HG03095 (cell line): ENCODE data around the gene ELP2.
"Not testable (repeated sequence)": the region's sequence is repeated elsewhere in the genome, so short reads cannot be mapped to it uniquely, and the experiment has no call there.

Experiments used
- ATAC-seq: cut with Tn5 transposase; IDR thresholded peaks from one replicate; pipeline ENCODE4 v1.9.1; 2021; ENCODE audit warnings: moderate library complexity; ENCODE audit not compliant: unreplicated experiment

The ELP2 gene

GRCh38 chr18:36187826-36188721 lies 58.4 kb downstream of the ELP2 start:
- peak; percentile 16 for ATAC-seq

GRCh38 chr18:36188916-36189315 lies 59.2 kb downstream of the ELP2 start:
- no peak for ATAC-seq

- ATAC-seq = no peak
Measured at GRCh38 chr18:36189486-36189885, 59.8 kb downstream of the ELP2 start.

- ATAC-seq = no peak
Measured at GRCh38 chr18:36191286-36191685, 61.6 kb downstream of the ELP2 start.

- no peak for ATAC-seq
Measured at GRCh38 chr18:36191711-36192110, 62.0 kb downstream of the ELP2 start.

GRCh38 chr18:36194600-36195315 lies 65.1 kb downstream of the ELP2 start:
- ATAC-seq = no peak

GRCh38 chr18:36195427-36196122 lies 65.9 kb downstream of the ELP2 start:
- no peak for ATAC-seq

- no peak for ATAC-seq
Measured at GRCh38 chr18:36196238-36196995, 66.7 kb downstream of the ELP2 start.

- ATAC-seq = no peak
Measured at GRCh38 chr18:36197511-36198166, 67.9 kb downstream of the ELP2 start.

GRCh38 chr18:36199691-36200295 lies 70.1 kb downstream of the ELP2 start:
- ATAC-seq = no peak

GRCh38 chr18:36200354-36200771 lies 70.7 kb downstream of the ELP2 start:
- ATAC-seq = no peak

- ATAC-seq = no peak
Measured at GRCh38 chr18:36201765-36202164, 72.1 kb downstream of the ELP2 start.

GRCh38 chr18:36203360-36203895 lies 73.7 kb downstream of the ELP2 start:
- no peak for ATAC-seq

GRCh38 chr18:36205166-36205565 lies 75.5 kb downstream of the ELP2 start:
- no peak for ATAC-seq

- ATAC-seq = no peak
Measured at GRCh38 chr18:36207303-36207702, 77.6 kb downstream of the ELP2 start.

GRCh38 chr18:36207969-36208368 lies 78.3 kb downstream of the ELP2 start:
- ATAC-seq = not testable (repeated sequence)

- ATAC-seq = no peak
Measured at GRCh38 chr18:36211612-36212065, 81.9 kb downstream of the ELP2 start.

GRCh38 chr18:36212301-36213171 lies 82.8 kb downstream of the ELP2 start:
- no peak for ATAC-seq
